Testis (tissue), 2 donors: ENCODE data around the gene MSRB1.

Source experiments
- POLR2A ChIP-seq: fragments of 450-650 bp; IDR thresholded peaks from one replicate; pipeline ENCODE4 v1.6.1; 2017; ENCODE audit warnings: antibody characterized with exemption, mild to moderate bottlenecking, moderate library complexity
- TF ChIP-seq, protein P1 (sequence below), 3 experiments: fragments of 450-650 bp in 2 of 3; fragments of 200-600 bp in 1 of 3; sonication (generic) in 1 of 3; IDR thresholded peaks; one replicate each; pipeline ENCODE4 v1.5.1; 2016 to 2019; ENCODE audit warnings: antibody characterized with exemption in 3 of 3, mild to moderate bottlenecking in 2 of 3, moderate library complexity in 1 of 3

DNA sequence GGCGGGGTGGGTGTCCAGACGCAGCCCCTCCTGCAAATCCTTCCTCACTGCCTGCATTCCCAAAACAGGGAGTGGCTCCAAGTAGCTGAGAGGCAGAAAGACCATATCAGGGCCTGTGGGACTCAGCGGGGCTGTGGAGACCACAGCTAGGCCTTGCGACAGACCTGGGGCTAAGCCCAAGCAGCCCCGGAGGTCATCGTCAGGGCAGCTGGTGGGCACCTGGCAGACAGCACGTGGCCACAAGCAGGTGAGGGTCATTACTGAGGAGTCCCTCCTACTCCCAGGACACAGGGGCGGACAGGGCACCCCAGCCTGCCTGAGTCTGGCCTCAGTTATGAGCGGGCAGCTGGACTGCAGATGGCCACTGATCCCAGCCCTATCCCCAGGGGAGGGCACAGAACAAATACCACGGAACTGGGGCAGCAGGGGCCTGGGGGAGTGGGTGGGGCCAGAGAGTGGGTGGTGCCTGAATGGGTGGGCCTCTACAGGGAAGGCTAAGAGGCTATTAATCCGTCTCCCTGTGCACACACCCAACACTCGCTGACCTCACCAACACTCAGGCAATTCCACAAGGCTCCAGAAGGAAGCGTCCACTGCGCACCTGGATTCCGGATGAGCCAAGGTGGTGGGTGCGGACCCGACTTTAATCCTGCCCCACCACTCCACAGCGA lies 33.3 kb downstream of the MSRB1 start:
- TF ChIP-seq, protein P1, sequence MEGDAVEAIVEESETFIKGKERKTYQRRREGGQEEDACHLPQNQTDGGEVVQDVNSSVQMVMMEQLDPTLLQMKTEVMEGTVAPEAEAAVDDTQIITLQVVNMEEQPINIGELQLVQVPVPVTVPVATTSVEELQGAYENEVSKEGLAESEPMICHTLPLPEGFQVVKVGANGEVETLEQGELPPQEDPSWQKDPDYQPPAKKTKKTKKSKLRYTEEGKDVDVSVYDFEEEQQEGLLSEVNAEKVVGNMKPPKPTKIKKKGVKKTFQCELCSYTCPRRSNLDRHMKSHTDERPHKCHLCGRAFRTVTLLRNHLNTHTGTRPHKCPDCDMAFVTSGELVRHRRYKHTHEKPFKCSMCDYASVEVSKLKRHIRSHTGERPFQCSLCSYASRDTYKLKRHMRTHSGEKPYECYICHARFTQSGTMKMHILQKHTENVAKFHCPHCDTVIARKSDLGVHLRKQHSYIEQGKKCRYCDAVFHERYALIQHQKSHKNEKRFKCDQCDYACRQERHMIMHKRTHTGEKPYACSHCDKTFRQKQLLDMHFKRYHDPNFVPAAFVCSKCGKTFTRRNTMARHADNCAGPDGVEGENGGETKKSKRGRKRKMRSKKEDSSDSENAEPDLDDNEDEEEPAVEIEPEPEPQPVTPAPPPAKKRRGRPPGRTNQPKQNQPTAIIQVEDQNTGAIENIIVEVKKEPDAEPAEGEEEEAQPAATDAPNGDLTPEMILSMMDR (IDR thresholded peaks at IDR 0.05) = no peak
- TF ChIP-seq POLR2A = no peak
